Activated naive CD4-positive, alpha-beta T cell treated with anti-CD3 and anti-CD28 coated beads, Interleukin-2, amount 10 ng/mL, durations not matched to agents 7 days and 5 days (primary cell): ENCODE measurements around the gene RFX3.

Experiments
- CTCF ChIA-PET: fragments of 350-600 bp; sonication (Branson Sonifier 250); formaldehyde crosslinking; loops from one replicate; lab custom pipeline; 2021; ENCODE audit warnings: antibody characterized with exemption; lab: Charles Lee
- DNase-seq: peaks from one replicate; pipeline ENCODE4 v3.0.0-alpha.2; 2020
- H3K27ac Mint-ChIP-seq: one replicate; pipeline ENCODE4 v1.8.0; 2021; ENCODE audit warnings: mild to moderate bottlenecking, moderate library complexity, mixed read lengths
- H3K27me3 Mint-ChIP-seq: one replicate; pipeline ENCODE4 v1.8.0; 2021; ENCODE audit warnings: mild to moderate bottlenecking, mixed read lengths
- H3K36me3 Mint-ChIP-seq: one replicate; pipeline ENCODE4 v1.8.0; 2021; ENCODE audit warnings: mixed read lengths
- H3K4me1 Mint-ChIP-seq: one replicate; pipeline ENCODE4 v1.8.0; 2021; ENCODE audit warnings: mixed read lengths
- H3K4me3 Mint-ChIP-seq: one replicate; pipeline ENCODE4 v1.8.0; 2021; ENCODE audit warnings: mild to moderate bottlenecking, moderate library complexity, mixed read lengths
- H3K9me3 Mint-ChIP-seq: one replicate; pipeline ENCODE4 v1.8.0; 2021; ENCODE audit warnings: mixed read lengths

Gene RFX3

DNA sequence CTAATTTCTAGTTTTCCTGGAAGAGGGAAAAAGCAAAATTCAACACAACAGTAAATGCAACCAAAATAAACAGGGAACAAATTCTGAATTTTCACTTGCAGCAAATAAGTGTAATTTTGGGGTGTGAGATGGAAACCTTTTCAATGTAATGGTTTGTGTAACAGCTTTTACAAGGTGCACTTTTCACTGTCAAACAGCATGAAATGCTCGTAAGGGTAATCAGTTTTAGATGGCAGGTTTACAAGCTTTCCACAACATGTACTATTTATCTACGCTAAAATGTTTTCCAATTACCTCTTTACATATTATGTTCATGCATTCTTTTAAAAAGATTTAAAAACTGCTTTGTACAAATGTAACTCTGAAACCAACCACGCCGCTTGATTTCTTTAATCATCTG is 115.3 kb downstream of the RFX3 start:
- Mint-ChIP-seq H3K27me3 (no peaks in the 10 kb centered on the region), H3K27ac (no peak overlapping the region), H3K36me3 (no peaks in the 10 kb centered on the region), H3K9me3 (no peaks in the 10 kb centered on the region), H3K4me1 (no peaks in the 10 kb centered on the region), H3K4me3 (no peak overlapping the region)
- CTCF ChIA-PET, result no interaction called here
- no peak for DNase-seq

DNA sequence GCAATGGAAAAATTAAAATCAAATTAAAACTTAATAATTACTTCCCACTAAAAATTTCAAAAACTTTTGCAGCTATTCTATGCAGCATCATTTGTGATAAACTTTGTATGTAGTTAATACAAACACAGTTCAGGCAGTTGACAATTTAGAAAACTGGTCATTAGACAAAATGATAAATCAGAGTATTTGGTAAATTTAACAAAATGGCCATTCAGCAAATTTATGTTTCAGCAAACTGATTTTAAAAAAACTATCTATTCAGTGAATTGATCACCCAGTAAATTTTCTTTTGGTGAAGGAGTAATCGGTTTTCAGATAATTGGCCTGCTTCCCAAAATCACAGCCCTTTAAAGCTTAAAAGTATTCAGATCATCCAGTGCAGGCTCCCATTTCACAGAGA is 116.3 kb downstream of the RFX3 start:
- no peak for DNase-seq
- H3K4me3 Mint-ChIP-seq, result no peak overlapping the region
- no peaks in the 10 kb centered on the region for H3K36me3 Mint-ChIP-seq
- H3K4me1 Mint-ChIP-seq, result no peaks in the 10 kb centered on the region
- no peak overlapping the region for H3K27ac Mint-ChIP-seq
- H3K9me3 Mint-ChIP-seq, result no peaks in the 10 kb centered on the region
- CTCF ChIA-PET, result no interaction called here
- no peaks in the 10 kb centered on the region for H3K27me3 Mint-ChIP-seq

DNA sequence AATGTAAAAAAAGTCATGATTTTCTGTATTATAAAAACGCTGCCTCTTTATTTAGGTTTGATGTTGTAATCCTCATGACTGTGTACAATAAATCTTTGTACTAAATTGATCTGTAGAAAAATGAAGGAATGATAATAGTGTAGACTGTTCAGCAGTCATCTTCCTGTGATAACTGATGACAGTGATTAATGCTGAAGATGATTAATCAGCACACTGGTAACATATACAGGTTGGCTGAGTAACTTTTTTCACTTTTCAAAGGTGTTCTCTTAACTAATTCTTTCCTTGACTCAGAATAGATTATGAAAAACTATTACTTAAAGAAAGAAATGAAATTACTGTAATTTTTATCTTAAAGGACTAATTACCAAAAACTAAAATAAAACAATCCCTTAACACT is 122.5 kb downstream of the RFX3 start:
- CTCF ChIA-PET, result no interaction called here
- no peaks in the 10 kb centered on the region for H3K27me3 Mint-ChIP-seq
- no peaks in the 10 kb centered on the region for H3K9me3 Mint-ChIP-seq
- no peak overlapping the region for H3K27ac Mint-ChIP-seq
- no peak overlapping the region for H3K4me3 Mint-ChIP-seq
- H3K4me1 Mint-ChIP-seq, result peaks cover 3% of the 10 kb centered on the region
- no peaks in the 10 kb centered on the region for H3K36me3 Mint-ChIP-seq
- DNase-seq, result no peak

DNA sequence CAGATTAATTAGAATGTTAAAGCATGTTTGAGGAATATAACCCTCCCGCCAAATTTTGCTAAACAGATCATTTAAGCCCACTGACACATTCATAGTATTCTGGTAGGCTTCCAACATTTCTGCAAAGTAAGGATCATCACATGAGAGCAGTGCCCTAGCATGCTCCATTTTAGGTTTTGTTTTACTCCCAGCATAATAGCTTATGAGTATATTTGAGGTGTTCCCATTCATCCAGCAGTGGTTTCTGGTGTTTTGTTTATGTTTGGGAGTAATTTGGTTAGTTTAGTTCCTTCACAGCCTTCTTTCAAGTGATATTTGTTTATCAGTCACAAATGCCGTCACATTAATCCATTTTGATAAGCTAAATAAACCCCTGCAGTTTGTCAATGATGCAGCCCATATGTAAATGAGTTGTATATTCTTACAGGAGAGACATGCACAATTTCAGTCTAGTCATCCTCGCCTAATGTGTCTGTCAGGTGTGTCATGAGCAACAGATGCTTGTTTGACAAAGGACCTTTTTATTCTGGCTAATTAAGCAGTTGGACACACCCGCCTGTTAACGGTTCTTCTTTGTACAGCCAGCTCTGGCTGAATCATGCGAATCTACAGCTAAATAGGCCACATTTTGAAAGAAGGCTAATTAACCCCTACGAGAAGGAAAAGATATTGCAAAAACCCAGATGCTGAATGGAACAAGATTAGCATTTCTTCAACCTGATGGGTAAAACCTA is 124.4 kb downstream of the RFX3 start:
- H3K9me3 Mint-ChIP-seq, result peaks cover 1% of the 10 kb centered on the region
- H3K4me3 Mint-ChIP-seq, result no peak overlapping the region
- H3K27me3 Mint-ChIP-seq, result no peaks in the 10 kb centered on the region
- DNase-seq, result no peak
- CTCF ChIA-PET, result interaction anchor here (1.0 kb wide), 1 partner anchor 160 kb away, joined by 4 read pairs; no protein-coding TSS in a partner anchor
- peaks cover 17% of the 10 kb centered on the region for H3K4me1 Mint-ChIP-seq
- H3K36me3 Mint-ChIP-seq, result peaks cover 6% of the 10 kb centered on the region
- H3K27ac Mint-ChIP-seq, result no peak overlapping the region

DNA sequence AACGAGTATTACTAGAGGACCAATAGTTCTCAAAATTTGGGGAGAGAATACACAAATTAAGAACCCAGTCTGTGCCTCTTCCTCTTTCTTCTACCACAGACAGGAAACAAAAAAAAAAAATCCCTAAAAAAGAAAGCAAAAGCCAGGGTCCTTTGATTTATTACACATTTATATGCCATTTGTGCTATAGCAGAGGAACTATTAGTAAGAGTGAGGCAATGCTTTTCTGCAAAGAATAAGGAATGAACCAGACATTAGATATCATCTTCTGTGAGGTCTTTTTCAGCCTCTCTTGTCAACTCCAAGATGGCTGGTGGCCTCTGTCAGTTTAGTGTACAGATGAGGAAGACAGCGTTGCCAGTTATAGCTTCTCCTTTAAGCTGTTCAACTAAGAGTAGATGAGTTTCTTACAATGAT is 127.6 kb downstream of the RFX3 start:
- Mint-ChIP-seq H3K4me1 (peaks cover 17% of the 10 kb centered on the region), H3K27ac (peak overlapping the region; percentile 88), H3K9me3 (peaks cover 1% of the 10 kb centered on the region), H3K36me3 (peaks cover 18% of the 10 kb centered on the region), H3K27me3 (no peaks in the 10 kb centered on the region), H3K4me3 (peak overlapping the region; percentile 21)
- CTCF ChIA-PET, result no interaction called here
- no peak for DNase-seq

DNA sequence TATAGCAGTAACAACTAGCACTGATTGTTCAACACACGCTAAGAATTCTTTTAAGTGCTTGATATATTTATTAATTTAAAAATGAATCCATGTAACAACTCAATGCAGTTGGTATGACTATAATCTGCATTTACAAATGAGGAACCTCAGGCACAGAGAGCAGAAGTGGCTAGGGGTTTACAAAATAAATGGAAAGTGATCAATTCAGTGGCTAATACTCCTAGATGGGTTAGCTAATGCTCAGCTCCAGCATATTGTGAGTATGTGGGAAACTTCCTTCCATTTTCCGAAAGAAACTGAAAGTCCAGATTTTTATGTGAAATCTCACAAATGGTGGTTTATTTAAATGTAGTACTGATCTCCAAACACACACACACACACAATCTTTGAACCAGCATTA is 128.0 kb downstream of the RFX3 start:
- DNase-seq, result no peak
- H3K4me3 Mint-ChIP-seq, result peak overlapping the region; percentile 21
- H3K9me3 Mint-ChIP-seq, result peaks cover 1% of the 10 kb centered on the region
- H3K4me1 Mint-ChIP-seq, result peaks cover 17% of the 10 kb centered on the region
- peak overlapping the region; percentile 88 for H3K27ac Mint-ChIP-seq
- peaks cover 18% of the 10 kb centered on the region for H3K36me3 Mint-ChIP-seq
- H3K27me3 Mint-ChIP-seq, result no peaks in the 10 kb centered on the region
- CTCF ChIA-PET, result no interaction called here

DNA sequence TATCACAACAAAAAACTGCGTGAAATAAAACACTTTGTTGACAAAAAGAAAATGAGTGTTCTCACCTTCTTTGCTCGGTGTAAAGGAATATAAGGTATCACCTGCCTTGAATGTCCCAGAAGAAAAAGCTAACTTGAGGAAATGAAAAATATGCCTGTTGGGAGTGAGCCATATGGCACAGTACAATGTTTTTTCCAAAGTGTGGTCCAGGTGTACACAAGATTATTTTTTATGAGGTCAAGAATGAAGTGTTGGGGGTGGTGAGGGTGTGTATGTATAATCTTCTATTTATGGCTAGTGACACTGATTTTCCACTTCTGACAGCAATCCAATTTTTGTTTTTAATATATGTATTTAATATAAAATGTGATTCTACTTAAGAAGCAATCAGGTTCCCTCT is 134.4 kb downstream of the RFX3 start:
- Mint-ChIP-seq H3K4me1 (peaks cover 13% of the 10 kb centered on the region), H3K36me3 (peaks cover 51% of the 10 kb centered on the region), H3K9me3 (peaks cover 11% of the 10 kb centered on the region), H3K27me3 (no peaks in the 10 kb centered on the region), H3K27ac (no peak overlapping the region), H3K4me3 (no peak overlapping the region)
- CTCF ChIA-PET, result no interaction called here
- DNase-seq, result no peak

DNA sequence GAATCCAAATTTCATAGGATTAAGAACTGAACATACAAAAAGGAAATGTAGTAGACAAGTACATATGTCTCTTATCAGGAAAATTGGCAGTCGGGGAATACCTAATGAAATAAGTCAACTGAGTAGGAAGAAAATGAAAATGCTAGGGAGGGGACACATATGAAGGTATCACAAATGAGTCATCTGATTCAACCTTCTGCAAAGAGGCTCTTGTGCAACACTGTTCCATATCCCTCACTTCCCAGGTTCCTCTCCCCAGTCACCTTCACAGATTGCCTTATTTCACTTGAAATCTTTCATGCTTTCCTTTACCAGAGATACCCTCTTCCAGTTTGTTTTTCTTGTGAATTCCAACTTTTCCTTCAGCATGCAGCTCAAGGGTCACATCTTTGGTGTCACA is 139.0 kb downstream of the RFX3 start:
- CTCF ChIA-PET, result no interaction called here
- peak overlapping the region; percentile 2 for H3K27ac Mint-ChIP-seq

DNA sequence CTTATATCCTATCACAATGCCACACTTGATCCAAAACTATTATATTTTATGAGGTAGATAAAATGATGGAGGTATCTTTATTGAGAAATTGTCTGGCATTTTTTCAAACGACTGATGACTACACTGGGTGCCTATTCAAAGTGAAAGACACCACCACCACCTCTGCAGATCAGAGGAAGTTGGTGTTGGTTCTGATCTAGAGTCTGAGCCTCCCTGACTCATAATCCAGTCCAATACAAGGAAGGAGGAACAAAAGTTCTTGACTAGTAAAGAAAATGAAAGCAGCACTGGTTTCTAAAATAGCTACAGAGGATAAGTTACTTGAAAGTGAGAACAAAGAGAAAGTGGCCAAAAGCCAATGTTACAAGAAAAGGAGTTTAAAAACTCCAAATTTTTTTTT is 139.9 kb downstream of the RFX3 start:
- Mint-ChIP-seq H3K4me3 (no peak overlapping the region), H3K36me3 (peaks cover 27% of the 10 kb centered on the region), H3K27me3 (no peaks in the 10 kb centered on the region), H3K27ac (no peak overlapping the region), H3K4me1 (peaks cover 17% of the 10 kb centered on the region), H3K9me3 (peaks cover 15% of the 10 kb centered on the region)
- CTCF ChIA-PET, result interaction anchor here (0.6 kb wide), 1 partner anchor 55 kb away, joined by 4 read pairs; no protein-coding TSS in a partner anchor
- DNase-seq, result peak; percentile 30

More for the DNA sequence above, 139.0 kb downstream of the RFX3 start:
- Mint-ChIP-seq H3K9me3 (peaks cover 15% of the 10 kb centered on the region), H3K27me3 (no peaks in the 10 kb centered on the region), H3K4me1 (peaks cover 17% of the 10 kb centered on the region), H3K36me3 (peaks cover 34% of the 10 kb centered on the region), H3K4me3 (no peak overlapping the region)
- no peak for DNase-seq

DNA sequence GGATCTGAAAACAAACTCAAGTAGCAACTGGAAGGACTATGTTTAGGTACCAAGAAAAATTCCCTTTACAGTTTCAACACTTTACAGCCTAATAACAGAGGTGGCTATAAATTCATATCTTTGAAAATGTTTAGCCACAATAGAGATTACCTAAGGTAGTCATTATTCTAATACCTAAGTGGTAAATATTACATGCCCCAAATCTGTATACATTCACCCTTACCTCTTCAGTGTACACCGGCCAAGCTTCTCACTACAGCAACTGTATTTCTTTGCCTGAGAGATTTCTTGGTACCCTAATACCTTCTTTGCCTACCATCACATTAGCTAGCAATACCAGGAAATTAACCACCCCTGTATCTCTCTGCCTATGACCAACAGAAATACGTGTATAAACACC is 154.0 kb downstream of the RFX3 start:
- CTCF ChIA-PET, result no interaction called here
- Mint-ChIP-seq H3K9me3 (no peaks in the 10 kb centered on the region), H3K36me3 (peaks cover 2% of the 10 kb centered on the region), H3K27me3 (no peaks in the 10 kb centered on the region), H3K4me3 (no peak overlapping the region), H3K27ac (no peak overlapping the region), H3K4me1 (no peaks in the 10 kb centered on the region)
- DNase-seq, result no peak

DNA sequence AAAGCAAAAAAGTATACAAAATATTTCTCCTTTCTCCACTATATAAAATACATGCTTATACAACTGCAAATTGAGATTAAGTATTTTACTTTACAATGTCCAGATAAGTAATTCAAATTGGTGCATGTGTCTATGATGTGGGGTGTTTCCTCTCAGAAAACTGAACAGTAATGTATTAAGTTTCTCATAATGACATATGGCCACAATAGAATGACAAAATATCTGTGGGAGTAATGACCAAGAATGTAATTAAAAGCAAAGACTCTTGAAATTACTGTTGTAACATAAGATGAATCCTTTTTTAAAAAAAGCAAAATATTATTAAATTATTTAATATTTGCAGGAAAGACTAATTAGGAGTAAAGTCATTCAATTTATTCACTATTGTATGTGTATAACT is 155.1 kb downstream of the RFX3 start:
- Mint-ChIP-seq H3K27me3 (no peaks in the 10 kb centered on the region), H3K27ac (no peak overlapping the region), H3K36me3 (peaks cover 2% of the 10 kb centered on the region), H3K4me3 (no peak overlapping the region), H3K9me3 (no peaks in the 10 kb centered on the region), H3K4me1 (no peaks in the 10 kb centered on the region)
- no peak for DNase-seq
- CTCF ChIA-PET, result no interaction called here

DNA sequence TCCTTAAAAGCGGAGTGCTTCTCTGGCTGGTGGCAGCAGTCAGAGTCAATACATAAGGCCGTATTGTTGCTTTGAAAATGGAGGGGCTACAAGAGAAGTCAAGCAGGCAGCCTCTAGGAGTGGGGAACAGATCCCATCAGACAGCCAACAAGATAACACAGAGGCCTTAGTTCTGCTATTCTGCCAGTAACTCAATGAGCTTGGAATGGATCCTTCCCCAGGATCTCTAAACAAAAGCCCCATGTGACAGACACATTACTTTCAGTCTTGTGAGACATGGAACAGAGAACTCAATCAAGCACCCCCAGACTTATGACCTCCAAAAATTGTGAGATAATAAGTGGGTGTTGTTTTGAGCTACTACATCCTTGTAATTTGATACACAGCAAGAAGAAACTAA is 158.6 kb downstream of the RFX3 start:
- DNase-seq, result no peak
- CTCF ChIA-PET, result no interaction called here
- H3K4me3 Mint-ChIP-seq, result no peak overlapping the region
- H3K9me3 Mint-ChIP-seq, result no peaks in the 10 kb centered on the region
- no peaks in the 10 kb centered on the region for H3K27me3 Mint-ChIP-seq
- no peak overlapping the region for H3K27ac Mint-ChIP-seq
- no peaks in the 10 kb centered on the region for H3K36me3 Mint-ChIP-seq
- no peaks in the 10 kb centered on the region for H3K4me1 Mint-ChIP-seq

DNA sequence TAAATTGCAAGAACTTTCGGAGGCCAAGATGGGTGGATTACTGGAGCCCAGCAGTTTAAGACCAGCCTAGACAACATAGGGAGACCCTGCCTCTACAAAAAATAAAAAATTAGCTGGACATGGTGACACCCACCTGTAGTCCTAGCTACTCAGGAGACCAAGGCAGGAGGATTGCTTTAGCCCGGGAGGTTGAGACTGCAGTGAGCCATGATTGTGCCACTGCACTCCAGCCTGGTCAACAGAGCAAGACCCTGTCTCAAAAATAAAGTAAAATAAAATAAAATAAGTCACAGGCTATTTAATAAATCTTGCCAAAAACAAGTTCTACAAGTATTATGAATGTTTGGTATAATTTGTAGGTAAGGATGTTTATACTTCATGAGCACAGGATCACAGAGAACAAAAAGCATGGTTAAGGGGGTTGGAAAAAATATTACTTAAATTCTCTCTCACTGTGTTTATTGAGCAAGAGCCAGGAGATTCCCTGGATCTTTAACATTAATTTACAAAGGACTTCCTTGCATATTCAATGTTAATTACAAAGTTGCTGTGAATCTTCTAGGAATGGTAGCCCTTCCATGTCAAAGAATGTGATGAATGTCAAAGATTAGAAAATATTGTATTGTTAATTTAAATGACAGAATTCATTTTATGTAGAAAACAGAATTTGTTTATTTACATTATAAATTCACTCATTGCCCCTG is 164.0 kb downstream of the RFX3 start:
- no peaks in the 10 kb centered on the region for H3K27me3 Mint-ChIP-seq
- no peak overlapping the region for H3K27ac Mint-ChIP-seq
- H3K36me3 Mint-ChIP-seq, result peaks cover 2% of the 10 kb centered on the region
- no peak for DNase-seq
- CTCF ChIA-PET, result no interaction called here
- H3K9me3 Mint-ChIP-seq, result peaks cover 4% of the 10 kb centered on the region
- H3K4me3 Mint-ChIP-seq, result no peak overlapping the region
- H3K4me1 Mint-ChIP-seq, result peaks cover 4% of the 10 kb centered on the region

DNA sequence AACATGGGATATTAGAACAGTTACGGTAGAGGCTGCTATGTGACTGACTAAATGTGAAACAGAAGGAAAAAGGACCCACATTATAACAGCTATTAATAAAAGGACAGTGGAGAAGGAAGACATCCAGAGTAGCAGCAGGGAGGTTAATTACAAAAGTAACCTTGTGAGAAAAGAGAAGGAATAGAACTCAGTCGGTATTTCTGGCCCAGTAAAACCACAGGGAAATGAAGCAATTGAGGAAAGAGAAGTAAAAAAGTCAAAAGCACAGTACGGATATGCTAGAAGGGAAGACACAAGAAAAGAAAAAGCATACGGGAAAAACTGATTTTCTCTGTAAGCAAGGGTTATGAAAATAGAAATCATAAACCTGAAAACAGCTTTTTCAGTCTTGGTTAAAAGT is 164.7 kb downstream of the RFX3 start:
- H3K36me3 Mint-ChIP-seq, result peaks cover 4% of the 10 kb centered on the region
- CTCF ChIA-PET, result no interaction called here

DNA sequence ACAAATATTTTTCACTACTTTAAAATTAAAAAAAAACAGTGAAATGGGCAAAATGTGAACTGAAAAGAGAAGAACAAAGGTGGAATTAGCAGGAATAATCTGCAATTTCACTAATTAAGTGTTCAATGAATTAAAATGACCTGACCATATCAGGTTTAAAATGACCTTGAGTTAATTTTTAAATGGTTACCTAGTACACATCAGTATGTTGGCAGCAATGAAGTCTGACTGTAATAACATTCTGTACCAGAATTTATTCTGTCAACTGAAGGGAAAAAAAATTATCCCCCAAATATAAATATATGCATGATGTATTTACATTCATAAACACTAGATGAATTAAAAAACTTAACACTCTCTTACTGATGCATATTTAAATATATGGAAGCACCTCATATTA is 165.6 kb downstream of the RFX3 start:
- Mint-ChIP-seq H3K27ac (no peak overlapping the region), H3K4me1 (peaks cover 4% of the 10 kb centered on the region), H3K36me3 (peaks cover 4% of the 10 kb centered on the region), H3K9me3 (peaks cover 4% of the 10 kb centered on the region), H3K27me3 (no peaks in the 10 kb centered on the region), H3K4me3 (no peak overlapping the region)
- CTCF ChIA-PET, result no interaction called here
- no peak for DNase-seq

More for the DNA sequence above, 164.7 kb downstream of the RFX3 start:
- H3K4me3 Mint-ChIP-seq, result no peak overlapping the region
- DNase-seq, result no peak
- H3K27ac Mint-ChIP-seq, result no peak overlapping the region
- peaks cover 4% of the 10 kb centered on the region for H3K4me1 Mint-ChIP-seq
- peaks cover 4% of the 10 kb centered on the region for H3K9me3 Mint-ChIP-seq
- no peaks in the 10 kb centered on the region for H3K27me3 Mint-ChIP-seq
